ENCODE results near the gene PCLO. TPM values are rescaled to one million over a fixed set of nuclear protein-coding genes. Genes with fewer than 3 reads are reported as not detected.

Gene PCLO
- total and polyA plus RNA-seq, 4 donors, result 0.04 to 1.1 (median 0.48) TPM

GRCh38 chr7:82865856-82866255, 296.8 kb downstream of the PCLO start:
- DNase-seq (ENCODE audit: low spot score), result no peak
- no peak overlapping the region for H3K9ac ChIP-seq (ENCODE audit: low read depth in 1 of 2, low read length in 2 of 2)
- no peaks in the 10 kb centered on the region for H3K9me3 ChIP-seq (ENCODE audit: control insufficient read depth in 4 of 4, low read length in 3 of 4)
- TF ChIP-seq REST (IDR thresholded peaks at IDR 0.05), result no peak
- TF ChIP-seq TAF1 (conservative IDR thresholded peaks at IDR 0.05), result no peak
- no peak for TF ChIP-seq EGR1 (IDR thresholded peaks at IDR 0.05; ENCODE audit: low read depth in 2 of 2)
- H3K4me3 ChIP-seq (ENCODE audit: low read depth in 1 of 3, low read length in 3 of 3), result no peak overlapping the region
- 83% methylated on average over 6 of the region's 6 CpGs for WGBS
- H3K36me3 ChIP-seq (ENCODE audit: control insufficient read depth in 4 of 4, insufficient read depth in 3 of 4, low read depth in 1 of 4, low read length in 3 of 4), result no peaks in the 10 kb centered on the region
- no peaks in the 10 kb centered on the region for H3K4me1 ChIP-seq (ENCODE audit: control insufficient read depth in 4 of 4, insufficient read depth in 4 of 4, low read length in 3 of 4)
- H3K27me3 ChIP-seq (ENCODE audit: control insufficient read depth in 4 of 4, insufficient read depth in 4 of 4, low read length in 3 of 4), result no peaks in the 10 kb centered on the region
- no peak overlapping the region for H3K27ac ChIP-seq (ENCODE audit: low read depth in 1 of 2, low read length in 2 of 2)

DNA sequence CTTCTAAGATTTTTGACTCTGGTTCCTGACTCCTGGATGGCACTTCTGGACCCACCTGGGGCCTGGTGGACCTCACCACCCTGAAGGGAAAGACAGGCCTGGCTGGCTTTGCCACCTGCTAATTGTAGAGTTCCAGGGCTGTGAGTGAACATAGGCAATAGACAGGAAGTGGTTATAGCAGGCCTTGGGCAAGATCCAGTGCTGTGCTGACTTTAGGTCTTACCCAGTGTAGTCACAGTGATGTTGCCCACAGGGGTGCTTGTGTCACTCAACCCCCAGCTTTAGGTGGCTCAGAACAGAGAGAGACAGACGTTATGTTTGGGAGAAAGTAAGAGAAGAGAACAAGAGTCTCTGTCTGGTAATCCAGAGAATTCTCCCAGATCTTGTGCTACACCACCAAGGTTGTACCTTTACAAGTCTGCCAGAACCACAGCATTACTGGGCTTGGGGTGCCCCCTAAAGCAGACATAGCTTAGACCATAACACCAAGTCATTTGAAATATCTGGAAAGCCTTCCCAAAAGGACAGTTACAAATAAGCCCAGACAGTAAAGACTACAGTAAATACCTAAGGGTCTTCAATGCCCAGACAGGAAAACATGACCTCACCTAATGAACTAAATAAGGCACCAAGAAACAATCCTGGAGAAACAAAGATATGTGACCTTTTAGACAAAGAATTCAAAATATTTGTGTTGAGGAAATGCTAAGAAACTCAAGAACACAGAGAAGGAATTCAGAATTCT, 303.4 kb downstream of the PCLO start:
- DNase-seq (ENCODE audit: low spot score), result no peak
- Histone ChIP-seq H3K9ac (ENCODE audit: low read depth in 1 of 2, low read length in 2 of 2) (no peak overlapping the region), H3K27ac (ENCODE audit: low read depth in 1 of 2, low read length in 2 of 2) (no peak overlapping the region), H3K4me1 (ENCODE audit: control insufficient read depth in 4 of 4, insufficient read depth in 4 of 4, low read length in 3 of 4) (no peaks in the 10 kb centered on the region), H3K27me3 (ENCODE audit: control insufficient read depth in 4 of 4, insufficient read depth in 4 of 4, low read length in 3 of 4) (no peaks in the 10 kb centered on the region), H3K9me3 (ENCODE audit: control insufficient read depth in 4 of 4, low read length in 3 of 4) (no peaks in the 10 kb centered on the region), H3K4me3 (ENCODE audit: low read depth in 1 of 3, low read length in 3 of 3) (no peak overlapping the region), H3K36me3 (ENCODE audit: control insufficient read depth in 4 of 4, insufficient read depth in 3 of 4, low read depth in 1 of 4, low read length in 3 of 4) (no peaks in the 10 kb centered on the region)
- WGBS, result 64% methylated on average over 1 of the region's 1 CpG
- TF ChIP-seq HNF4A (conservative IDR thresholded peaks at IDR 0.05) (no peak), EGR1 (IDR thresholded peaks at IDR 0.05; ENCODE audit: low read depth in 2 of 2) (no peak), YY1 (IDR thresholded peaks at IDR 0.05) (no peak), RAD21 (IDR thresholded peaks at IDR 0.05) (no peak), GABPA (IDR thresholded peaks at IDR 0.05 in 1 of 2, conservative IDR thresholded peaks at IDR 0.05 in 1 of 2) (no peak), JUND (IDR thresholded peaks at IDR 0.05) (no peak)
- TF ChIP-seq, protein P1, sequence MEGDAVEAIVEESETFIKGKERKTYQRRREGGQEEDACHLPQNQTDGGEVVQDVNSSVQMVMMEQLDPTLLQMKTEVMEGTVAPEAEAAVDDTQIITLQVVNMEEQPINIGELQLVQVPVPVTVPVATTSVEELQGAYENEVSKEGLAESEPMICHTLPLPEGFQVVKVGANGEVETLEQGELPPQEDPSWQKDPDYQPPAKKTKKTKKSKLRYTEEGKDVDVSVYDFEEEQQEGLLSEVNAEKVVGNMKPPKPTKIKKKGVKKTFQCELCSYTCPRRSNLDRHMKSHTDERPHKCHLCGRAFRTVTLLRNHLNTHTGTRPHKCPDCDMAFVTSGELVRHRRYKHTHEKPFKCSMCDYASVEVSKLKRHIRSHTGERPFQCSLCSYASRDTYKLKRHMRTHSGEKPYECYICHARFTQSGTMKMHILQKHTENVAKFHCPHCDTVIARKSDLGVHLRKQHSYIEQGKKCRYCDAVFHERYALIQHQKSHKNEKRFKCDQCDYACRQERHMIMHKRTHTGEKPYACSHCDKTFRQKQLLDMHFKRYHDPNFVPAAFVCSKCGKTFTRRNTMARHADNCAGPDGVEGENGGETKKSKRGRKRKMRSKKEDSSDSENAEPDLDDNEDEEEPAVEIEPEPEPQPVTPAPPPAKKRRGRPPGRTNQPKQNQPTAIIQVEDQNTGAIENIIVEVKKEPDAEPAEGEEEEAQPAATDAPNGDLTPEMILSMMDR (IDR thresholded peaks at IDR 0.05; ENCODE audit: low read depth, low read length, missing input control), result no peak
- TF ChIP-seq, protein P2, sequence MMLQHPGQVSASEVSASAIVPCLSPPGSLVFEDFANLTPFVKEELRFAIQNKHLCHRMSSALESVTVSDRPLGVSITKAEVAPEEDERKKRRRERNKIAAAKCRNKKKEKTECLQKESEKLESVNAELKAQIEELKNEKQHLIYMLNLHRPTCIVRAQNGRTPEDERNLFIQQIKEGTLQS (IDR thresholded peaks at IDR 0.05), result no peak
- TF ChIP-seq, protein P3, sequence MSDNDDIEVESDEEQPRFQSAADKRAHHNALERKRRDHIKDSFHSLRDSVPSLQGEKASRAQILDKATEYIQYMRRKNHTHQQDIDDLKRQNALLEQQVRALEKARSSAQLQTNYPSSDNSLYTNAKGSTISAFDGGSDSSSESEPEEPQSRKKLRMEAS (IDR thresholded peaks at IDR 0.05), result no peak
- TF ChIP-seq, protein P4, sequence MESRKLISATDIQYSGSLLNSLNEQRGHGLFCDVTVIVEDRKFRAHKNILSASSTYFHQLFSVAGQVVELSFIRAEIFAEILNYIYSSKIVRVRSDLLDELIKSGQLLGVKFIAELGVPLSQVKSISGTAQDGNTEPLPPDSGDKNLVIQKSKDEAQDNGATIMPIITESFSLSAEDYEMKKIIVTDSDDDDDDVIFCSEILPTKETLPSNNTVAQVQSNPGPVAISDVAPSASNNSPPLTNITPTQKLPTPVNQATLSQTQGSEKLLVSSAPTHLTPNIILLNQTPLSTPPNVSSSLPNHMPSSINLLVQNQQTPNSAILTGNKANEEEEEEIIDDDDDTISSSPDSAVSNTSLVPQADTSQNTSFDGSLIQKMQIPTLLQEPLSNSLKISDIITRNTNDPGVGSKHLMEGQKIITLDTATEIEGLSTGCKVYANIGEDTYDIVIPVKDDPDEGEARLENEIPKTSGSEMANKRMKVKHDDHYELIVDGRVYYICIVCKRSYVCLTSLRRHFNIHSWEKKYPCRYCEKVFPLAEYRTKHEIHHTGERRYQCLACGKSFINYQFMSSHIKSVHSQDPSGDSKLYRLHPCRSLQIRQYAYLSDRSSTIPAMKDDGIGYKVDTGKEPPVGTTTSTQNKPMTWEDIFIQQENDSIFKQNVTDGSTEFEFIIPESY (IDR thresholded peaks at IDR 0.05), result no peak

Data from liver (tissue), 9 donors.